ENCODE data around the gene PDCD4. TPM values are rescaled to one million over a fixed set of nuclear protein-coding genes. Genes with fewer than 3 reads are reported as not detected.

Gene PDCD4
- total and polyA plus RNA-seq, 2 of the 13 experiments (the other 11 are each of a cell fraction or from before 2014, with no cell fraction given) = 22.8 to 56.2 TPM

- no peak for TF ChIP-seq ZNF382 (CRISPR knock-in tag; IDR thresholded peaks at IDR 0.05; ENCODE audit: borderline replicate concordance)
- no peak for TF ChIP-seq ZNF207 (IDR thresholded peaks at IDR 0.05; ENCODE audit: borderline replicate concordance)
- TF ChIP-seq ZNF562 (CRISPR knock-in tag; IDR thresholded peaks at IDR 0.05; ENCODE audit: borderline replicate concordance) = no peak
- TF ChIP-seq SP4 (CRISPR knock-in tag; IDR thresholded peaks at IDR 0.05) = no peak
- no peak for TF ChIP-seq NBN (conservative IDR thresholded peaks at IDR 0.05)
- no peak for TF ChIP-seq RFXANK (CRISPR knock-in tag; IDR thresholded peaks at IDR 0.05)
- TF ChIP-seq ZNF788 (CRISPR knock-in tag; IDR thresholded peaks at IDR 0.05; ENCODE audit: borderline replicate concordance) = peak; percentile 71; the same call in 1 of the 2 replicates
- no peak for TF ChIP-seq HOXA7 (CRISPR knock-in tag; IDR thresholded peaks at IDR 0.05)
- TF ChIP-seq FOXK1 (CRISPR knock-in tag; IDR thresholded peaks at IDR 0.05; ENCODE audit: borderline replicate concordance, low read depth) = peak; percentile 51; the same call in 1 of the 2 replicates
- no peak for TF ChIP-seq ZNF530 (CRISPR knock-in tag; IDR thresholded peaks at IDR 0.05; ENCODE audit: low read depth)
- TF ChIP-seq ZNF138 (CRISPR knock-in tag; IDR thresholded peaks at IDR 0.05; ENCODE audit: low read depth) = no peak
- TF ChIP-seq, protein P1, sequence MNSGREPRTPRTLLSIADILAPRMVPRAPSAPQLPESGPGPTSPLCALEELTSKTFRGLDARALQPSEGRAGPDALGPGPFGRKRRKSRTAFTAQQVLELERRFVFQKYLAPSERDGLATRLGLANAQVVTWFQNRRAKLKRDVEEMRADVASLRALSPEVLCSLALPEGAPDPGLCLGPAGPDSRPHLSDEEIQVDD (CRISPR knock-in tag; IDR thresholded peaks at IDR 0.05; ENCODE audit: borderline replicate concordance) = no peak
- TF ChIP-seq FOXM1 (CRISPR knock-in tag; IDR thresholded peaks at IDR 0.05) = no peak
- TF ChIP-seq, protein P2, sequence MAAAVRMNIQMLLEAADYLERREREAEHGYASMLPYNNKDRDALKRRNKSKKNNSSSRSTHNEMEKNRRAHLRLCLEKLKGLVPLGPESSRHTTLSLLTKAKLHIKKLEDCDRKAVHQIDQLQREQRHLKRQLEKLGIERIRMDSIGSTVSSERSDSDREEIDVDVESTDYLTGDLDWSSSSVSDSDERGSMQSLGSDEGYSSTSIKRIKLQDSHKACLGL (CRISPR knock-in tag; IDR thresholded peaks at IDR 0.05) = no peak
- TF ChIP-seq DPF2 (CRISPR knock-in tag; IDR thresholded peaks at IDR 0.05; ENCODE audit: borderline replicate concordance, low read depth) = peak; percentile 77; the same call in 1 of the 2 replicates
- no peak for TF ChIP-seq GLMP (CRISPR knock-in tag; IDR thresholded peaks at IDR 0.05; ENCODE audit: borderline replicate concordance)
- TF ChIP-seq, protein P3, sequence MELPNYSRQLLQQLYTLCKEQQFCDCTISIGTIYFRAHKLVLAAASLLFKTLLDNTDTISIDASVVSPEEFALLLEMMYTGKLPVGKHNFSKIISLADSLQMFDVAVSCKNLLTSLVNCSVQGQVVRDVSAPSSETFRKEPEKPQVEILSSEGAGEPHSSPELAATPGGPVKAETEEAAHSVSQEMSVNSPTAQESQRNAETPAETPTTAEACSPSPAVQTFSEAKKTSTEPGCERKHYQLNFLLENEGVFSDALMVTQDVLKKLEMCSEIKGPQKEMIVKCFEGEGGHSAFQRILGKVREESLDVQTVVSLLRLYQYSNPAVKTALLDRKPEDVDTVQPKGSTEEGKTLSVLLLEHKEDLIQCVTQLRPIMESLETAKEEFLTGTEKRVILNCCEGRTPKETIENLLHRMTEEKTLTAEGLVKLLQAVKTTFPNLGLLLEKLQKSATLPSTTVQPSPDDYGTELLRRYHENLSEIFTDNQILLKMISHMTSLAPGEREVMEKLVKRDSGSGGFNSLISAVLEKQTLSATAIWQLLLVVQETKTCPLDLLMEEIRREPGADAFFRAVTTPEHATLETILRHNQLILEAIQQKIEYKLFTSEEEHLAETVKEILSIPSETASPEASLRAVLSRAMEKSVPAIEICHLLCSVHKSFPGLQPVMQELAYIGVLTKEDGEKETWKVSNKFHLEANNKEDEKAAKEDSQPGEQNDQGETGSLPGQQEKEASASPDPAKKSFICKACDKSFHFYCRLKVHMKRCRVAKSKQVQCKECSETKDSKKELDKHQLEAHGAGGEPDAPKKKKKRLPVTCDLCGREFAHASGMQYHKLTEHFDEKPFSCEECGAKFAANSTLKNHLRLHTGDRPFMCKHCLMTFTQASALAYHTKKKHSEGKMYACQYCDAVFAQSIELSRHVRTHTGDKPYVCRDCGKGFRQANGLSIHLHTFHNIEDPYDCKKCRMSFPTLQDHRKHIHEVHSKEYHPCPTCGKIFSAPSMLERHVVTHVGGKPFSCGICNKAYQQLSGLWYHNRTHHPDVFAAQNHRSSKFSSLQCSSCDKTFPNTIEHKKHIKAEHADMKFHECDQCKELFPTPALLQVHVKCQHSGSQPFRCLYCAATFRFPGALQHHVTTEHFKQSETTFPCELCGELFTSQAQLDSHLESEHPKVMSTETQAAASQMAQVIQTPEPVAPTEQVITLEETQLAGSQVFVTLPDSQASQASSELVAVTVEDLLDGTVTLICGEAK (IDR thresholded peaks at IDR 0.05) = no peak
- TF ChIP-seq, protein P3 (CRISPR knock-in tag; IDR thresholded peaks at IDR 0.05) = peak; percentile 39; the same call in 1 of the 2 replicates
These were observed 31.4 kb upstream of the PDCD4 start (continued) for GRCh38 chr10:110840225-110840922.
